Right hindlimb (tissue), 1 donor: ENCODE measurements around the gene SPAG6.

Source experiments
- DNase-seq: peaks from one replicate; pipeline ENCODE4 v3.0.0-alpha.2; 2018

Gene SPAG6

GRCh38 chr10:22436893-22437619, 91.8 kb downstream of the SPAG6 start:
- DNase-seq, result peak; percentile 95

GRCh38 chr10:22437620-22438588, 92.6 kb downstream of the SPAG6 start:
- DNase-seq, result no peak

DNA sequence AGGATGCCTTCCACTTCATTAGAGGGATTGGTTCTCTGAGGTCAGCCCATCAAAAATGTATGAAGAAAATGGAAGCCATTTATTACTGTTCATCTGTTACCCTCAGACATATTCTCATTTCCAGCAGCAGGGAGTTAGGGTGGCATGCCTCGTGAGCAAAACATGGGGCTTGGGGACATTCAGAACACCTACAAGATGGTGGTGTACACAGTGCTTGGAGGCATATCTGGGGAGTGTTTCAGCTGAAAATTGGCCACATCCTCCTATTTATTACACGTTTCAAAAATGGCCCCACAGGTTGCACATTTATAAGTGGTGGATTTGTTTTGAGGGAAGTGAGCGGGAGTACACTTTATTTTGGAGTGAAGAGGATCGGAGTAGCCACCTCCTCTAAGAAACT, 93.4 kb downstream of the SPAG6 start:
- DNase-seq, result no peak

- DNase-seq, result no peak
These were observed 96.8 kb downstream of the SPAG6 start for GRCh38 chr10:22442063-22442462.

GRCh38 chr10:22442468-22442867, 97.2 kb downstream of the SPAG6 start:
- DNase-seq, result no peak

GRCh38 chr10:22443175-22443901, 98.0 kb downstream of the SPAG6 start:
- DNase-seq, result no peak

- DNase-seq, result no peak
These were observed 99.0 kb downstream of the SPAG6 start for GRCh38 chr10:22444219-22444788.

DNA sequence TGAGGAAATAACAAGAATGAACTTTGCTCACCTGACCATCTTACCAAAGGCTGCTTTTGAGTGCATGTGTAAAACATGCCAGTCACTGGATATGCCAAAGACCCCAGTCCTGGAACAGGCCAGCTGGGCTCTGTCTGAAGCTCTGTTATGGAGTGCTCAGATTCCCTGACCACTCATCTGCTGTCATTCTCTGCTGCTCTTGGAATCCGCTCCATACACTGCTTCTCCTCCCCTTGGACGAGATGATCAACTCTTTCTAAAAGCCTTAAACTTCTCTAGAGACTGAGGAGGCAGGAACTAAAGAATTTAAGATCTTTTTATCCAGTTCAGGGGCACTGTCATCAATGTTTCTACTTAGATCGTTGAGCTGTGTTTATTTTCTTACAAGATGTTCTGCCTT, 100.2 kb downstream of the SPAG6 start:
- no peak for DNase-seq

DNA sequence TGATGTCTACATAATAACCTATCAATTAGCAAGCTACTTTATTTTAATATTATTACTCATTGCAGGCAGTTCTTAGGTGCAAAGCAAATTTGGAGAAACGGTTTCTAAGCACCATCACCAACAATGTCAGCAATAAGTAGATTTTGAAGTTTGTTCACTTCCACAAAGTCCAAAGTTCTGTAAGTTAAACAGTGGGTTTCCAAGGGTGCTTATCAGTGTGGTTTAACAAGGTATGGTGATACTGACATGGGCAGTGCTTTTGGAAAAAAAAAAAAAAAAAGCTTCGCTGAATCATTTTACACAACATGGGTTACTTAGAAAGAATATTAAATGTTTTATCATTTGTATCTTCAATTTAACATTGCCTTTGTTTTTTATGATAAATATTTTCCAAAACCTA, 101.8 kb downstream of the SPAG6 start:
- no peak for DNase-seq

DNA sequence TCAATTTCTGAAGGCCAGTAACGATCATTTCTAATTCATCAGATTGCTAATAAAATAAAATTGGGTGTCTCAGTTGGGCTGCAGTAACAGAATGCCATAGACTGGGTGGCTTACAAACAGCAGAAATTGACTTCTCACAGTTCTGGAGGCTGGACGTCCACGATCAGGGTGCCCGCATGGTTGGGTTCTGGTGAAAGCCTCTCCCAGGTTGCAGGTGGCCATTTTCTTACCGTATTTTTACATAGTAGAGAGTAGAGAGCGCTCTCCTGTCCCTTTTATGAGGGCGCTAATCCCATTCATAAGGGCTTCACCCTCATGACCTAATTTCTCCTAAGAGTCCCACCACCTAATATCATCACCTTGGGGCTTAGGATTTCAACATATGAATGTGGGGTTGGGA, 106.0 kb downstream of the SPAG6 start:
- DNase-seq, result no peak

DNA sequence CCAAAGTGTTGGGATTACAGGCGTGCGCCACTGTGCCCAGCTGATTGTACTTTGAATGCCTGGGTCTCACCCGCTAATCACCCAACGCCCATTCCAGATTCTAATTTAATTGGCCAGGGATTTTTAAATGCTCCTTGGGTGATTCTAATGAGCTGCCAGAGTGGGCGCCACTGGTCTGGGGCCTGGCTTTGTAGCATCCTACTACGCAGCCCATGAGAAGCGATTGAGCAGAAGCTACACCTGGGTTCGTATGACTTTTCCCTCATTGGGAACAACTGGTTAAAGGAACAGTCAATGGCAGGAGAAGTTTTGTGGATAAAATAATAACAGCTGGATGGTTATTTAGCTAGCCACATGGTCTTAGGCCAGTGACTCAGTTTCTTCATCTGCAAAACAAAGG, 108.0 kb downstream of the SPAG6 start:
- no peak for DNase-seq

GRCh38 chr10:22453948-22454591, 108.8 kb downstream of the SPAG6 start:
- DNase-seq, result peak; percentile 25

GRCh38 chr10:22454634-22455033, 109.3 kb downstream of the SPAG6 start:
- DNase-seq, result no peak

- no peak for DNase-seq
These were observed 110.0 kb downstream of the SPAG6 start for GRCh38 chr10:22455068-22455857.

- no peak for DNase-seq
These were observed 111.2 kb downstream of the SPAG6 start for GRCh38 chr10:22456486-22456885.

DNA sequence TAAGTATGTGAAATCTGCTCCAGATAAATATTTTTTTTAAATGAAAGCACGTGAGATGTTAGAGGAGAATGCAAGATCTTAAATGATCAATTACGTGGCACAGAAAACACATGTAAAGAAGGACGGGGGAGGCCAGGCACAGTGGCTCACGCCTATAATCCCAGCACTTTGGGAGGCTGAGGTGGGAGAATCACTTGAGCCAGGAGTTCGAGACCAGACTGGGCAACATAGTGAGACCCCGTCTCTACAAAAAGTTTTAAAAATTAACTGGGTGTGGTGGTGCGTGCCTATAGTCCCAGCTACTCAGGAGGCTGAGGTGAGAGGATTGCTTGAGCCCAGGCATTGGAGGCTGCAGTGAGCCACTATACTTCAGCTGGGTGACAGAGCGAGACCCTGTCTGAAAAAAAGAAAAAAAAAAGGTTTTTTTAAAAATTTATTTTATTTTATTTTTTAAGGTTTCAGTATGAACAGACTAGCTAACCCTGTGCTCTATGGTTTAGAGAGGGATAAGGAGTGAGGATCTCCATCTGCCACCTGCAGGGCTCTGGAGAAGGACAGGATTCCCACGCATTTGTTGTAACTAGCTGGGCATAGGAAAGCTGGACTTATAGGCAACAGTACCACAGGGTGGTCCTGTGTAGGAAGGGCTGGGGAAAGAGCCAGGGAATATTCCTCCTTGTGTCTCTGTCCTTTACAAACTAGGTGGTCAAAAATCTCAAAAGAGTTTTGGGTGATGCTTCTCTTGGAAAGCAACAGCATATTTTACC, 113.2 kb downstream of the SPAG6 start:
- no peak for DNase-seq

DNA sequence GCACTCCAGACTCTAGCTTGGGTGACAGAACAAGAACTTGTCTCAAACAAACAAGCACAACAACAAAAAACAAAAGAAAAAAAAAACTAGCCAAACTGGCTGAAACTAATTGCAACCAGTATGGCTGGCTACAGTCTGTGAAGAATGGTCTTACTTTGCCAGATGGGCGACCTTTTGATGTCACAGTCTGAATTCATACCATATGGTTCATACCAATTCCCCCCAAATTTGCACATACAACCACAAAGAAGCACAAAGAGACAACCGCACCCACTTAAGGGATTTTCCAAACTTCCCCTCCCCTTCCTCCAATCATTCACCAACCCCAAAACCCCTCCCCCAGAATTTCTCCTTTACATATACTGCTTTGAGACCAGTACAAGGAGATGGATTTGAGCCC, 114.2 kb downstream of the SPAG6 start:
- DNase-seq, result no peak

GRCh38 chr10:22460101-22460500, 114.8 kb downstream of the SPAG6 start:
- no peak for DNase-seq

DNA sequence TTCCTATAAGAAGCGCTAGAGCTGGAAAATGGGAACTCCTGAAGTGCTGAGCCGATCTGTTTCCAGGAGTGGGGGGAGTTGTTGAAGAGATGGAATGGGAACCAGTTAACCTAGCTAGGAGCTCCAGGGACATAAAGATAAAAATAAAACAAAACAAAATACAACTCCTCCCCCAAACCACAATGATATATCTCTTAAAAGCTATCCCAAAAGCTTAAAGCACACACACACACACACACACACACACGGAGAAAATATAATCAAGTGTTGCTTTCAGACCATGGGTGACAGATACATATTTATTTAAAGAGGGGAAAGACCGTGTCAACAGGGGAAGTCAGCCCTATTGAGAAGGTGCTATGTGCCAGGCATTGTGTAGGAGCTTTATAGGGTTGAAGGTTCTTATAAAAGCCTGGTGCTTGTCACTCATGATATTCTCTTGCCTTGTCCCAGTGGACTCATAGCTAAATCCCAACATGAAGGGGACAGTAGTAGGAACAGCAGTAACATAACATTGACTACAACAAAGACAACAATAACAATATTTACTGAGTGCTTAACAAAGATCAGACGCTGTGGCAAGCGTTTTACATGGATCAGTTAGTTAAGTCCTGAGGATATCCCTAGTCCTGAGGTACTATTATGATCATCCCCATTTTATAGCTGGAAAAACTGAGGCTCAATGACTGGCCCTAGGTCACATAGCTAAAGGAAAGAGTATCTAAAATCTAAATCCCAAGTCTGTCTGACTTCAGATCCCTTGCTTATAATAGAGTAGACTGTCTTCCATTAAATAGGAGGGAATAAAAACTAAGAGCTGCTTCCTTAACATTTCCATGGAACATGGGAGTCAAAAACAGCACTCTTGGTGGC, 115.5 kb downstream of the SPAG6 start:
- DNase-seq, result no peak

- no peak for DNase-seq
These were observed 116.6 kb downstream of the SPAG6 start for GRCh38 chr10:22461891-22462290.
